Small intestine (tissue), 7 donors: Measurements from ENCODE around the gene KHNYN. TPM values are rescaled to one million over a fixed set of nuclear protein-coding genes. Genes with fewer than 3 reads are reported as not detected.
A peak's percentile ranks its signal among the peaks of the same experiment; 100 is the strongest.

ENCODE experiments used
- DNase-seq, 2 donors: peaks; one replicate each; pipeline versions ENCODE4 v3.0.0 to v3.0.0-alpha.2; 2013
- FAIRE-seq: peaks from 2 replicates; lab custom pipeline; 2012; peaks lifted over from hg19 to GRCh38; lab: Jason Lieb, UNC
- H3K27ac ChIP-seq, 3 donors: one replicate each; pipeline ENCODE4 v1.5.1; 2013; ENCODE audit warnings: low read length in 2 of 3, mild to moderate bottlenecking in 2 of 3, control low read depth in 1 of 3, inconsistent platforms in 1 of 3, low read depth in 1 of 3, moderate library complexity in 1 of 3
- H3K27me3 ChIP-seq, 3 donors: one replicate each; pipeline ENCODE4 v1.6.1; 2013; ENCODE audit warnings: low read length in 3 of 3, inconsistent platforms in 1 of 3; ENCODE audit not compliant: control insufficient read depth in 3 of 3, insufficient read depth in 3 of 3
- H3K36me3 ChIP-seq, 3 donors: one replicate each; pipeline ENCODE4 v1.6.1; 2013; ENCODE audit warnings: low read length in 3 of 3, inconsistent platforms in 1 of 3, low read depth in 1 of 3, mild to moderate bottlenecking in 1 of 3, moderate library complexity in 1 of 3; ENCODE audit not compliant: control insufficient read depth in 3 of 3, insufficient read depth in 2 of 3
- H3K4me1 ChIP-seq, 3 donors: one replicate each; pipeline ENCODE4 v1.6.1; 2013; ENCODE audit warnings: low read length in 2 of 3, inconsistent platforms in 1 of 3, low read depth in 1 of 3, mild to moderate bottlenecking in 1 of 3, moderate library complexity in 1 of 3; ENCODE audit not compliant: control insufficient read depth in 3 of 3, insufficient read depth in 2 of 3
- H3K4me3 ChIP-seq, 3 donors: one replicate each; pipeline ENCODE4 v1.5.1; 2013; ENCODE audit warnings: low read length in 3 of 3, control low read depth in 1 of 3, inconsistent platforms in 1 of 3, low read depth in 1 of 3, mild to moderate bottlenecking in 1 of 3, moderate library complexity in 1 of 3
- H3K9me3 ChIP-seq, 2 donors: one replicate each; pipeline ENCODE4 v1.6.1; 2013; ENCODE audit warnings: low read depth in 1 of 2, low read length in 1 of 2; ENCODE audit not compliant: control insufficient read depth in 2 of 2, insufficient read depth in 1 of 2
- WGBS, 3 donors: extraction: QIAGEN DNeasy Blood & Tissue Kit; methylation state at CpG; one replicate each; pipeline ENCODE4 v1.1.7; 2013; 5-methylcytosine and 5-hydroxymethylcytosine counted together
- polyA plus RNA-seq, 4 donors: library from polyadenylated mRNA; stranded (reverse) in 3 of 4; unstranded in 1 of 4; fragments of 200-250 nt in 3 of 4; fragments of 120-200 nt in 1 of 4; gene quantifications; one replicate each; pipeline versions ENCODE4 v1.2.1 to v1.2.3, GENCODE V29; 2013
- donor health status: healthy with polysubstance abuse.
- donor health status: control.
- donor health status: control.
- donor health status: Bipolar disorder and iron deficiency.
- donor health status: healthy.

Gene KHNYN
- polyA plus RNA-seq, 4 donors: 21.3 to 75.6 (median 36.4) TPM

DNA sequence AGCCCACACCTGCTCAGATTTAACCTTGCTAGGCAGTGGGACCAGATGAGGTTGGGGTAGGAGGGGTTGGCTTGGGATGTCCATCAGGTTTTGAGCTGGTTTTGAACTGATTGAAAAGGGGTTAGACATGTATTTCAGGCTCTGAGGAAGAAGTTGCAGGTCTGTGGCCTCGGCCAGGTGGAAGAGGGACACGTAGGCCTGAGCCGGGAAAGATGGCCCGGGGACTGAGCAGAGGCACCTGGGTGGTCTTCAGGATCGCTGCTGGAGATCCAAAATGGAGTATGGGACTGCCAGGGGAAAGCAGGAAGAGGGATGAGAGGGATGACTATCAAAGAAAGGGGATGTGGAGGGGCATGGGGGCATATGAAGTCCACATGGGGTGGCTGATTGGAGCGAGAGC is 23.3 kb upstream of the KHNYN start:
- Histone ChIP-seq H3K9me3 (no peaks in the 10 kb centered on the region), H3K27ac (no peak overlapping the region), H3K36me3 (peaks cover 0 to 68% (median 0%) of the 10 kb centered on the region in 3 donors), H3K4me3 (no peak overlapping the region), H3K4me1 (peaks cover 0 to 26% (median 13%) of the 10 kb centered on the region in 3 donors), H3K27me3 (no peaks in the 10 kb centered on the region)
- WGBS, 3 donors: 84 to 94% (median 94%) methylated on average over 6 of the region's 6 CpGs
- no peak for DNase-seq
- FAIRE-seq: no peak

DNA sequence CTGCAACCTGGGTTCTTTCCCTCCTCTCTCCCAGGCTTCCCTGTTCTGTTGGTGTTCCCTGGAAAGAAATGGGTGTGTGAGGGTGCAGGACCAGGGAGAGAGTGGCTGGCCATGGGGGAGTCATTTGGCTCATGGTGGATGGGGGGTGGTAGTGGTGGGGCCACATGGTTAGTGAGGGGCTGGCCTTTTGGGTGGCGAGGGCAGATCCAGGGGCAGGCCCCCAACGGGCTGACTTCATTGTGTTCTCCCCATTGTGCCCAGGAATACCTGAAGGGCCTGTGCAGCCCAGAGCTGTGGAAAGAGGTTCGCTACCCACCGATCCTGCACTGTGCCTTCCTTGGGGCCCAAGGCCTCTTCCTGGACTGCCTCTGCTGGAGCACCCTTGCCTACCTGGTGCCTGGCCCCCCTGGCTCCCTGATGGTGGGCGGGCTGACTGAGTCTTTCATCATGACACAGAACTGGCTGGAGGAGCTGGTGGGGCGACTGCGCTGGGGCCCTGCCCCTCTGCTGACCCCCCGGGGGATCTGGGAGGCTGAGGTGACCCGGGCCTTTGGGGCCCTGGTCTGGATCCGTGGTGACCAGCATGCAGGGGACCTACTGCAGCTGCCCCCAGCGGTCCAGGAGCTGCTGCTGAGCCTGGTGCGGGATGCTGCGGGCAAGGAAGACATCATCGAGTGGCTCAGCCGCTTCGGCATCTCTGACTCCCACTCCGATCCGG is 22.0 kb upstream of the KHNYN start:
- Histone ChIP-seq H3K4me3 (no peak overlapping the region), H3K27me3 (no peaks in the 10 kb centered on the region), H3K4me1 (peaks cover 0 to 13% (median 6%) of the 10 kb centered on the region in 3 donors), H3K27ac (no peak overlapping the region), H3K9me3 (no peaks in the 10 kb centered on the region), H3K36me3 (peaks cover 0 to 72% (median 0%) of the 10 kb centered on the region in 3 donors)
- DNase-seq (no peak), FAIRE-seq (no peak)
- 85 to 93% (median 93%) methylated on average over 18 of the region's 18 CpGs for WGBS, 3 donors

GRCh38 chr14:24408764-24409163 is 21.0 kb upstream of the KHNYN start:
- Histone ChIP-seq H3K4me3 (no peak overlapping the region), H3K4me1 (peaks cover 0 to 7% (median 2%) of the 10 kb centered on the region in 3 donors), H3K9me3 (no peaks in the 10 kb centered on the region), H3K27ac (no peak overlapping the region), H3K27me3 (no peaks in the 10 kb centered on the region), H3K36me3 (peaks cover 0 to 78% (median 0%) of the 10 kb centered on the region in 3 donors)
- FAIRE-seq: no peak
- no peak for DNase-seq
- 68 to 77% (median 72%) methylated on average over 3 of the region's 3 CpGs for WGBS, 3 donors

GRCh38 chr14:24409192-24409591 is 20.6 kb upstream of the KHNYN start:
- Histone ChIP-seq H3K4me3 (no peak overlapping the region), H3K9me3 (no peaks in the 10 kb centered on the region), H3K36me3 (peaks cover 0 to 82% (median 0%) of the 10 kb centered on the region in 3 donors), H3K4me1 (peaks cover 0 to 3% (median 0%) of the 10 kb centered on the region in 3 donors), H3K27me3 (no peaks in the 10 kb centered on the region), H3K27ac (no peak overlapping the region)
- DNase-seq (no peak), FAIRE-seq (no peak)
- 83 to 89% (median 85%) methylated on average over 6 of the region's 6 CpGs for WGBS, 3 donors

GRCh38 chr14:24409956-24410355 is 19.8 kb upstream of the KHNYN start:
- peaks cover 0 to 85% (median 0%) of the 10 kb centered on the region in 3 donors for H3K36me3 ChIP-seq
- H3K9me3 ChIP-seq: no peaks in the 10 kb centered on the region
- DNase-seq: no peak
- no peaks in the 10 kb centered on the region for H3K27me3 ChIP-seq
- no peak overlapping the region for H3K4me3 ChIP-seq
- no peak for FAIRE-seq
- 82 to 95% (median 91%) methylated on average over 10 of the region's 10 CpGs for WGBS, 3 donors
- no peak overlapping the region for H3K27ac ChIP-seq
- H3K4me1 ChIP-seq: no peaks in the 10 kb centered on the region

DNA sequence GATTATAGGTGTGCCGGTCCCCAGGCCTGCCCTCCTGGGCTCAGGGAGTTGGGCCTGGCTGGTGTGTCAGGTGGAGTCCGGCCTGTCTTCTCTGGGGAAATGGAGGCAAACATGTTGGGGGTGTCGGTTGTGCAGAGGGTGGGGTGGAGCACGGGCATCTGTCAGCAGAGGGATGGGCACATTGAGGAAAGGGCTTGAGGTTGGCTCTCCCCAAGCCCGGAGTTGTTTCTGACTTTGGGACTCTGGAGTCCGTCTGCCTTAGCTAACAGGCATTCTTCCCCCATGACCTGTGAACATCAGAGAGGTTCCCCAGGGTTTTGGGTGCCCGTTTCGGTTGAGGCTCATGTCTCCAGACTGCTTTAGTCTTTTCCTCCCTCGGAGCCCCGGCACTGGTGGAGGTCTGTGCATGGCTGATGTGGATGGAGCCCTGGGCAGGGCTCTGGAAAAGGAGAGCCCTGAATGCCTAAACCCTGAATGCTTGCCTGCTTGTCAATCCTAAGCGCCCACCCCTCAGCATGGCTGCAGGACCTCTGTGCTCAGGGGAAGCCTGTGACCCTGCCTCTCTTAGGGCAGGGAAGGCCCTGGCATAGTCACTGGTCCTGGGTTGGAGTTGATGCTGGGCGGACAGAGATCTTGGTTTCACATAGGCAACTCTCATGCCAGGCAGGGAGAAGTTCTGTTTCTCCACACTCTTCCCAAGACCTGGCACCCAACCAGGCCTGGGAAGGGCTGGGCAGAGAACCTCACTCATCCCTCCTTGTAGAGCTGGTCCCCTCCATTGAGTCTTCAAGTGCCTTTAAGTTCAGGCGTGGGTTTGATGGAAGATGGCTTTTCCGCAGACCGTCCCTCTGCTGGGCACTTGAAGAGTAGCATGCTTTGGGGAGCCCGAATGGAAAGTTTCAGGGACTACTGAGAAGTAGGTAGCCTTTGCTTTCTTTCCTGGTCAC is 18.0 kb upstream of the KHNYN start:
- Histone ChIP-seq H3K27me3 (no peaks in the 10 kb centered on the region), H3K36me3 (peaks cover 0 to 93% (median 0%) of the 10 kb centered on the region in 3 donors), H3K27ac (no peak overlapping the region), H3K9me3 (no peaks in the 10 kb centered on the region), H3K4me1 (no peaks in the 10 kb centered on the region), H3K4me3 (no peak overlapping the region)
- FAIRE-seq (no peak), DNase-seq (peak; percentile 66 to 69)
- 68 to 71% (median 70%) methylated on average over 16 of the region's 16 CpGs for WGBS, 3 donors

- no peak overlapping the region for H3K27ac ChIP-seq
- no peaks in the 10 kb centered on the region for H3K27me3 ChIP-seq
- peaks cover 0 to 75% (median 0%) of the 10 kb centered on the region in 3 donors for H3K36me3 ChIP-seq
- 88 to 100% (median 94%) methylated on average over 1 of the region's 1 CpG for WGBS, 3 donors
- DNase-seq (no peak), FAIRE-seq (no peak)
- H3K4me3 ChIP-seq: no peak overlapping the region
- peaks cover 0 to 3% (median 3%) of the 10 kb centered on the region in 3 donors for H3K4me1 ChIP-seq
- H3K9me3 ChIP-seq: no peaks in the 10 kb centered on the region
These were observed 15.7 kb upstream of the KHNYN start for GRCh38 chr14:24414077-24414476.

DNA sequence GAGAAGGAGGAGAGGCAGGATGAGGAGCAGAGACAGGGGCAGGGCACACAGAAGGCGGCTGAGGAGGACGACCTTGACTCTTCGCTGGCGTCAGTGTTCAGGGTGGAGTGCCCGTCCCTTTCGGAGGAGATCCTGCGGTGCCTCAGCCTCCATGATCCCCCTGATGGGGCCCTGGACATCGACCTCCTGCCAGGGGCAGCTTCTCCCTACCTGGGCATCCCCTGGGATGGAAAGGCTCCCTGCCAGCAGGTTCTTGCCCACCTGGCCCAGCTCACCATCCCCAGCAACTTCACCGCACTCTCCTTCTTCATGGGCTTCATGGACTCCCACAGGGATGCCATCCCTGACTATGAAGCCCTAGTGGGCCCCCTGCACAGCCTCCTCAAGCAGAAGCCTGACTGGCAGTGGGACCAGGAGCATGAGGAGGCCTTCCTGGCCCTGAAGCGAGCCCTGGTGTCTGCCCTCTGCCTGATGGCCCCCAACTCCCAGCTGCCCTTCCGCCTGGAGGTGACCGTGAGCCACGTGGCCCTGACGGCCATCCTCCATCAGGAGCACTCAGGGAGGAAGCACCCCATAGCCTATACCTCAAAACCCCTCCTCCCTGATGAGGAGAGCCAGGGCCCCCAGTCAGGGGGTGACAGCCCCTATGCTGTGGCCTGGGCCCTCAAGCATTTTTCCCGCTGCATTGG is 14.9 kb upstream of the KHNYN start:
- 87 to 91% (median 90%) methylated on average over 11 to 15 of the region's 15 CpGs for WGBS, 3 donors
- H3K4me3 ChIP-seq: no peak overlapping the region
- DNase-seq (no peak), FAIRE-seq (no peak)
- no peak overlapping the region for H3K27ac ChIP-seq
- H3K9me3 ChIP-seq: no peaks in the 10 kb centered on the region
- no peaks in the 10 kb centered on the region for H3K27me3 ChIP-seq
- peaks cover 0 to 67% (median 0%) of the 10 kb centered on the region in 3 donors for H3K36me3 ChIP-seq
- H3K4me1 ChIP-seq: peaks cover 0 to 4% (median 3%) of the 10 kb centered on the region in 3 donors
